Sigmoid colon (tissue), 4 donors: ENCODE results near the gene MAD2L2.
"Not testable (repeated sequence)": the region's sequence is repeated elsewhere in the genome, so short reads cannot be mapped to it uniquely, and the experiment has no call there.

Experiments used
- CTCF ChIP-seq, 4 experiments: fragments of 450-650 bp in 3 of 4; fragments of 200-600 bp in 1 of 4; IDR thresholded peaks; one replicate each; pipeline ENCODE4 v1.5.1; 2016 to 2019; ENCODE audit warnings: antibody characterized with exemption in 4 of 4, mild to moderate bottlenecking in 3 of 4, moderate library complexity in 2 of 4
- POLR2A ChIP-seq, 2 donors: fragments of 450-650 bp; IDR thresholded peaks; one replicate each; pipeline ENCODE4 v1.6.1; 2016; ENCODE audit warnings: antibody characterized with exemption in 2 of 2, mild to moderate bottlenecking in 2 of 2, moderate library complexity in 2 of 2
- POLR2AphosphoS5 ChIP-seq, 4 donors: sonication (generic); formaldehyde crosslinking; IDR thresholded peaks; one replicate each; pipeline ENCODE4 v1.6.1; 2017; ENCODE audit warnings: antibody characterized with exemption in 4 of 4

GRCh38 chr1:11642418-11643017, 38.4 kb downstream of the MAD2L2 start:
- TF ChIP-seq CTCF (IDR thresholded peaks at IDR 0.05): peak; percentile 85 to 97 (median 94)
- TF ChIP-seq POLR2A, POLR2AphosphoS5 (IDR thresholded peaks at IDR 0.05): not testable (repeated sequence)
